ENCODE measurements around the gene LILRA5.
"Not testable (repeated sequence)": the region's sequence is repeated elsewhere in the genome, so short reads cannot be mapped to it uniquely, and the experiment has no call there.

Gene LILRA5

GRCh38 chr19:54312436-54313377, at the start of gene LILRA5:
Gene LILRA5 (minus strand): TSS chr19:54313166. CDS start chr19:54313019, 147 bp downstream.
- DNase-seq (ENCODE audit: low read depth in 2 of 2): no peak

DNA sequence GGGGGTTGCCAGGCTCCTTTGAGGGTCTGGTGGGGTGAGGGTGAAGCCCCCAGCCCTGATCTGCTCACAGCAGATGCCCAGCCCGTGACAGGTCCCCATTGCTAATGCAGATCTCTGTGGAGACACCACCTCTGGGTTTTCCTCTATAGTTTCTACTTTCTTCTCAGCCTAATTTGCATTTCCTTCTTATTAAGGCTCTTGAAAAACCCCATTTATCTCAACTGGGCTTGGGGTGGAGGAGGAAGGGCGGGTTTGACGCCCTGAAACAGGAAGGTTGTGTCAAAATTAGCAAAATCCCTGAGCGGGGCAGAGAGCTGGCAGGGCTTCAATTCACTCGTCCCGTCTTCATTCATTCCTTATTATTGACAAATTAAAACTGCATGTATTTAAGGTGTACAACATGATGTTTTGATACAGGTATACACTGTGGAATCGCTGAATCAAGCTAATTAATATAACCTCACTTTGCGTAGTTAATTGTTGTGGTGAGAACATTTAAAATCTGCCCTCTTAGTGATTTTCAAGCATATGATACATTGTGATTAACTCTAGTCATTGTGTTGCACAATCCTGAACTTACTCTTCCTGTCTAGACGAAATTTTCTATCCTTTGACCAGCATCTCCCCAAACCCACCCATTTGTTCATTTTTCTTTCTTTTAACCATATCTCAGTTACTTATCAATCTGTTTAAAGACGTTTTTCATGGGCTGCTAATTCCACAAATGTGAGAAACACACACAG, 48.9 kb upstream of the LILRA5 start:
- DNase-seq (ENCODE audit: low read depth in 2 of 2): not testable (repeated sequence)

- peak; percentile 58 to 68 for DNase-seq (ENCODE audit: low read depth in 2 of 2)
These were observed 46.3 kb upstream of the LILRA5 start for GRCh38 chr19:54359149-54359820.

- no peak for DNase-seq (ENCODE audit: low read depth in 2 of 2)
These were observed 44.4 kb upstream of the LILRA5 start for GRCh38 chr19:54357381-54357780.

DNA sequence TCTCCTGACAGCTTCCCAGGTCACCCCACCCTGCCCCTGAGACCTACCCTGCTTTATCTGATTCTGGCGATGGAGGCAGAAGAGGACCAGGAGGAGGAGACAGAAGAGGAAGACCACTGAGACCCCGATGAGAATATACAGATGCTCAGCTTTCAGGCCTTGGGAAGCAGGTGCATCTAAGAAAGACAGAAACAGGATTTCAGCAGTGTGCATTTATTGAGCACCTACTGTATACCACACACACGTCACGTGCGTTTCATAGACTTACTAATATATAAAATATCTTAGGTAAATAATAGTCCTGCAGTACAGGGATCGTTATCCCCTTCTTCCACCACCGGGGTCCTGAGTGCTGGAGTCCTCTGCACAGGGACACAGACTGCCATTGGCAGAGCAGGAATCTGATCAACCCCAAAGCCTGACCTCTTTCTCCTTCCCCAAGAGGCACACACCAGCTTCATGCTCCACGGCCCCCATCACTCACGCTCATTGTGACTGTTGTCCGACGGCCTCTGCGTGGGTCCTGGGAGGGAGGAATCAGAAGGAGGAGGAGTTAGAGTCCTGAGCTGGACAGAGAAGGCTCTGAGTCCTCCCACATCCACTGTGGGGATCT, 43.6 kb upstream of the LILRA5 start:
- no peak for DNase-seq (ENCODE audit: low read depth in 2 of 2)

- DNase-seq (ENCODE audit: low read depth in 2 of 2): no peak
These were observed 42.7 kb upstream of the LILRA5 start for GRCh38 chr19:54355675-54356074.

- DNase-seq (ENCODE audit: low read depth in 2 of 2): no peak
These were observed 41.8 kb upstream of the LILRA5 start for GRCh38 chr19:54354761-54355160.

- DNase-seq (ENCODE audit: low read depth in 2 of 2): no peak
These were observed 39.6 kb upstream of the LILRA5 start for GRCh38 chr19:54352546-54352945.

- no peak for DNase-seq (ENCODE audit: low read depth in 2 of 2)
These were observed 39.1 kb upstream of the LILRA5 start for GRCh38 chr19:54352041-54352440.

DNA sequence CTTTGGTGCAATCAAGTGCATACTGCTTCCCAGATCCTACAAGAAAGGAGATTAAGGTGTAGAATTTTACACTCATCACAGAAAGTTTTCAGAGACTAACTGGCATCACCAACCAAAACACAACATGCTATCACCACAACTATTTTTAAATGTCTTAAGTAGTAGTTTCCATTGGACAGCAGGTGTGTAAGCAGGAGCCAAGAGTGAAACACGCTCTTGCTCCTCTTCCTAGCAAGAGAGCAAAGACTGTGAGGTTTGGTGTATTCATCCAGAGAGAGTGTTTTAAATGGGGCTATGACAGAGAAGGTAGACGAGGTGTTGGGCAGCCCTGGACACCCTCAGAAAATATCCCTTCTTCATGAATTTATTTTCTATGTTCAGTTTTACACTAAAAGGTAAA, 38.5 kb upstream of the LILRA5 start:
- no peak for DNase-seq (ENCODE audit: low read depth in 2 of 2)

DNA sequence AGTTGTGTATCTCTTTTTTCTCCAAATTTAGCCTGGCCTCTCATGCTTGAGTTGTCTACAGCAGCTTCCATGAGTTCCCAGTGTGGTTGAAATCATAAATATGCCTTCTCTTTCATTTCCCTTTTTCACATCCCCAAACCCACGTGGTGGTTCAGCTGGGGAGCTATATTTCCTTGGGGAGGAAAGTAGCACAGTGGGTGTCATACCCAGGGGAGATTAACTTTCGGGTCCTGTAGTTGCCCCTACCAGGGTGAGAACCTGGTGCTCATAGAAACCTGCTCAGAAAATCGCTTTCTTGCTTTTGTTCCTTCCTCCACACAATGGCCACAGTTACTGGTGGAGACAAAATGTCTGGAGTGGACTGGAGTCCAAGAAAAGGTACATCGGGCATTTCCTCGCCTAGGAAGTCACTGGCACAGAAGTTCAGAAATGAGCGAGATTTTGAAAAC, 33.0 kb upstream of the LILRA5 start:
- no peak for DNase-seq (ENCODE audit: low read depth in 2 of 2)

- no peak for DNase-seq (ENCODE audit: low read depth in 2 of 2)
These were observed 30.9 kb upstream of the LILRA5 start for GRCh38 chr19:54343868-54344267.

GRCh38 chr19:54341295-54341694, 28.3 kb upstream of the LILRA5 start:
- no peak for DNase-seq (ENCODE audit: low read depth in 2 of 2)

GRCh38 chr19:54339646-54340358, 26.8 kb upstream of the LILRA5 start:
- DNase-seq (ENCODE audit: low read depth in 2 of 2): no peak

DNA sequence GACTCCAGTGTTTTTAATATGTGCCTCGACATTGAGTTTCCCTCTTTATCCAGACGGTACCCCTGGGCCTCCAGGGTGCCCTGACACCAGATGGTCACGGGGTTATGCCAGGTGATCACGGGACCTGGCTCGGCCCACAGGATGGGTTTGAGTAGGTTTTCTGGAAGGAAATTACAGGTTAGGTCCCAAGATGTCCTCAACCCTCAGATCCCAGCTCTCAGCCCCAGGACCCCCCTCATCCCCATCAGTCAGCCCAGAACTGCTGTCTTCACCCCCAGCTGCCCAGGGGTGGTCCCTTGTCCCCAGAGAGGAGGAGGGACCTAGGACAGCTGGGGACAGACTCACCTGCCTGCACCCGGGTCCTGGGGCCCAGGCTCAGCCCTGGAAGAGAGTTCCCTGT, 25.6 kb upstream of the LILRA5 start:
- no peak for DNase-seq (ENCODE audit: low read depth in 2 of 2)

- no peak for DNase-seq (ENCODE audit: low read depth in 2 of 2)
These were observed 24.9 kb upstream of the LILRA5 start for GRCh38 chr19:54337858-54338230.

DNA sequence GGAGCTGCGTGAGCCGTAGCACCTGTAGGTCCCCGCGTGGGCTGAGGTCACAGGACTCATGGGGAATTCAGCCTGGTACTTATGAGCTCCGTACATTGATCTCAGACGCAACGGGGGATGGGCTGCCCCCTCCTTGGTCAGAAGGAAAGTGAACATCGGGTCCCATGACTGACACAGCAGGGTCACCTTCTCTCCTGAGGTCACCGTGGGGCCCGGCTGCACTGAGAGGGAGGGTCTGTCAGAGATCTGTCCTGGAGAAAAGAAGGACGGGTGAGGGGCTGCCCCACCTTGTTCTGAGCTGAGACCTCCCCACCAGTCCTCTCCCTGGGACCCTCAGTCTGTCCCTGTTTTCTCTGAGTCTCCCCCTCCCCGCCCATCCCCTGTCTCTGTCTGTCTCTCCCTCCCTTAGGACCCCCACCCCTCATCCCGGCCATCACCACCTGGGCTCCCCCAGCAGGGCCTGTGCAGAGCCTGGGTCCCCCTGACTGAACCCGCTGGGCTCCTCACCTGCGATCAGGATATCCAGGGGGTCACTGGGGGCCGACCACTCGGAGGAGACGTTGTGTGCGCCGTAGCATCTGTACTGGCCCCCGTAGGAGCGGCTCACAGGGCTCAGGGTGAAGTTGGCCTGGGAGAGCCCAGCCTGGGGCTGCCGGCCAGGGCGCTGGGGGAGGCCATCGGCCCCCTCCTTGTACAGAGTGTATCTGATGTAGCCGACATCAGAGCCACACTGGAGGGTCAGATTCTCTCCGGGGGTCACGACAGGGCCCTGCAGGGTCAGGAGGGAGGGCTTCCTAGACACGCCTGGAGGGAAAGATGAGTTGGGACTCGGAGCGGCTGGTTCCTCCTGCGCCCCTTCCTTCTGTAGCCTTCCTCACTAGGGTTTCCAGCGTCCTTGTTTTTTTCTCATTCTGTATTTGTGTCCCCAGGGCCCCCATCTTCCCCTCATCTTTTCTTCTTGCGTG, 24.2 kb upstream of the LILRA5 start:
- DNase-seq (ENCODE audit: low read depth in 2 of 2): no peak

DNA sequence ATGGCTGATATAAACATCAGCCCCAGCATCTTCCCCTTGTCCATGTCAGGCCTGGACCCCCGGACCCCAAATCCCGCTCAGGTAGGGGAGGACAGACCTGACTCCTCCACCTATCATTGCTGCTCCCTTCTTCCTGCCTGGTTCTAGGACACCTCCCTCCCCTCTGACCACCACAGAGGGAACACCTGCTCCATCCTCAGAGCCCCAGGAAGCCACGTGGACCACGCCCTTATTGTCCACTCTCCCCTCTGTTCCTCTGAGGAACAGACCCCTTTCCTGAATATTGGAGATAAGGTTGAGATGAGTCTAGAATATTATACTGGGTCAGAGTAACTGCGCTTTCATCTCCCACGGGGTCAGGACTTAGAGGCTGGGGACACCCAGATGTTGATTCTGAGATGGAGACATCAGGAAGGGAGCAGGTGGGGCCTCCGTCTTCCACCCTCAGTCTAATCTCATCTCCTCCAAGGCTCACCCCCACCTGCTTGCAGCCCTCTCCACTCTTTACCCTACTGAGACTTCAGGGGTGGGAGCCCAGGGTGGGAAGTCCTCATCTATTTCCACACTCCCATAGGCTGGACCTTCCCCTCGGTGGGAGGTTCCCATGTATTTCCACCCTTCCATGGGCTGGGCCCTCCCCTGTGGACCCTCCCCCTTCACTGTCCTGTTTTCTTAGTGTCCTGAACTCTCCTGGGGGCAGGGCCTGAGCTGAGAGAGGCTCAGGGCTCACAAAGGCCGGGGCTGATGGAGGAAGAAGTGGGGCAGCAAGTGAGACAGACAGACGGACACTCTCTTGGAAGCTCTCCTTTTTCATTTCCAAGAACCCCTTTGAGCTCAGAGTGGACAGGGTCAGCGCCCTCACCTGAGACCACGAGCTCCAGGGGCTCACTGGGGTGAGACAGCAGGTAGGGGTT, 23.3 kb upstream of the LILRA5 start:
- no peak for DNase-seq (ENCODE audit: low read depth in 2 of 2)

DNA sequence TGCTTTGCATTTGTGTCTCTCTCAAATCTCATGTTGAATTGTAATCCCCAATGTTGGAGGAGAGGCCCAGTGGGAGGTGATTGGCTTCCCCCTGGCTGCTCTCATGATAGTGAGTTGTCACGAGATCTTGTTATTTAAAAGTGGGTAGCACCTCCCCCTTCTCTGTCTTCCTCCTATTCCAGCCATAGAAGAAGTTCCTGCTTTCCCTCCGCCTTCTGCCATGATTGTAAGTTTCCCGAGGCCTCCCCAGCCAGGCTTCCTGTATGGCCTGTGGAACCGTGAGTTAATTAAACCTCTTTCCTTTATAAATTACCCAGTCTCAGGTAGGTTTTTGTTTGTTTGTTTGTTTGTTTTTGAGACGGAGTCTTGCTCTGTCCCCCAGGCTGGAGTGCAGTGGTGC, 22.2 kb upstream of the LILRA5 start:
- DNase-seq (ENCODE audit: low read depth in 2 of 2): no peak

Data from stimulated activated CD4-positive, alpha-beta T cell treated with anti-CD3 and anti-CD28 coated beads, Interleukin-1b, Interleukin-23, amount 100 ng/mL, for 4 hours (primary cell).